HCT116 (cell line): ENCODE measurements around the gene PCNX1. TPM values are rescaled to one million over a fixed set of nuclear protein-coding genes. Genes with fewer than 3 reads are reported as not detected.

Experiments
- ATAC-seq: fragments of 200-7000 bp; cut with Tn5 transposase; 2 replicates; pipeline ENCODE4 v1.9.1; 2020; ENCODE audit warnings: mild to moderate bottlenecking, moderate library complexity
- BruUV-seq: library from RNA; stranded (reverse); fragments of 400-500 nt; replicated peaks from 2 replicates; lab custom pipeline; 2021; lab: Mats Ljungman, UMichigan
- CTCF ChIA-PET: fragments of 300-600 bp; sonication (Branson Sonifier 250); formaldehyde crosslinking; loops from one replicate; lab custom pipeline; 2021; ENCODE audit warnings: antibody characterized with exemption; lab: Charles Lee
- POLR2A ChIA-PET: fragments of 300-600, 350-600 bp; sonication (Branson Sonifier 250); formaldehyde crosslinking; loops from one replicate; lab custom pipeline; 2021; ENCODE audit warnings: antibody characterized with exemption; lab: Charles Lee
- RAD21 ChIA-PET, 2 experiments: fragments of 300-600 bp; sonication (Branson Sonifier 250); formaldehyde crosslinking; loops; one replicate each; lab custom pipeline; 2023; ENCODE audit warnings: low total read pairs in 2 of 2; ENCODE audit not compliant: uncharacterized antibody in 2 of 2, unreplicated experiment in 2 of 2, low non-redundant PET in 1 of 2; lab: Charles Lee
- DNase-seq: peaks from one replicate; pipeline ENCODE4 v3.0.0-alpha.2; 2010; ENCODE audit warnings: low read depth, low spot score
- H2AFZ ChIP-seq: fragments of 200-600 bp; shearing (Covaris generic), sonication (generic); 2 replicates; pipeline ENCODE4 v1.6.1; 2017; ENCODE audit warnings: low read depth, mixed run types, mixed read lengths, antibody characterized with exemption, low read length; ENCODE audit not compliant: poor library complexity, severe bottlenecking
- H3K27ac ChIP-seq: 2 replicates; pipeline ENCODE4 v1.5.1; 2012; ENCODE audit warnings: low read depth, low read length
- H3K27me3 ChIP-seq: fragments of 200-600 bp; sonication (generic); 2 replicates; pipeline ENCODE4 v1.6.1; 2016; ENCODE audit warnings: mixed run types, low read length, mixed read lengths; ENCODE audit not compliant: insufficient read depth
- H3K36me3 ChIP-seq, 2 experiments: fragments of 200-500 bp in 1 of 2; fragments of 200-600 bp in 1 of 2; sonication (Bioruptor generic) in 1 of 2; sonication (generic) in 1 of 2; 2 replicates each; pipeline versions ENCODE4 v1.5.1 to v1.6.1; 2014 to 2016; ENCODE audit warnings: low read length in 2 of 2, inconsistent platforms in 1 of 2, mixed read lengths in 1 of 2, mixed run types in 1 of 2; ENCODE audit not compliant: insufficient read depth in 2 of 2, control insufficient read depth in 1 of 2
- H3K4me1 ChIP-seq, 2 experiments: fragments of 200-600 bp in 1 of 2; sonication (generic) in 1 of 2; 2 replicates each; pipeline versions ENCODE4 v1.5.1 to v1.6.1; 2012 to 2017; ENCODE audit warnings: low read length in 2 of 2, inconsistent platforms in 1 of 2, mild to moderate bottlenecking in 1 of 2, mixed read lengths in 1 of 2, mixed run types in 1 of 2, moderate library complexity in 1 of 2; ENCODE audit not compliant: insufficient read depth in 2 of 2, control insufficient read depth in 1 of 2
- H3K4me2 ChIP-seq: fragments of 200-600 bp; sonication (generic); 2 replicates; pipeline ENCODE4 v1.6.1; 2017; ENCODE audit warnings: mixed run types, low read length, mixed read lengths
- H3K4me3 ChIP-seq, 2 experiments: fragments of 200-600 bp in 1 of 2; sonication (generic) in 1 of 2; replicated peaks in 1 of 2; 2 replicates each; pipeline ENCODE4 v1.5.1; 2011 to 2016; ENCODE audit warnings: low read length in 2 of 2, control low read depth in 1 of 2, low read depth in 1 of 2, mild to moderate bottlenecking in 1 of 2, mixed read lengths in 1 of 2, mixed run types in 1 of 2
- H3K79me2 ChIP-seq: fragments of 200-600 bp; sonication (generic); 2 replicates; pipeline ENCODE4 v1.6.1; 2017; ENCODE audit warnings: mild to moderate bottlenecking, mixed run types, low read length, moderate library complexity, mixed read lengths; ENCODE audit not compliant: insufficient read depth
- H3K9ac ChIP-seq: fragments of 200-600 bp; sonication (generic); 2 replicates; pipeline ENCODE4 v1.6.1; 2016; ENCODE audit warnings: low read length, mixed read lengths
- H3K9me2 ChIP-seq: fragments of 200-600 bp; sonication (generic), shearing (Covaris generic); 2 replicates; pipeline ENCODE4 v1.6.1; 2017; ENCODE audit warnings: mixed run types, mild to moderate bottlenecking, moderate library complexity; ENCODE audit not compliant: insufficient read depth
- H3K9me3 ChIP-seq, 2 experiments: fragments of 200-500 bp in 1 of 2; fragments of 200-600 bp in 1 of 2; sonication (Bioruptor generic) in 1 of 2; sonication (generic) in 1 of 2; 2 replicates each; pipeline ENCODE4 v1.6.1; 2014 to 2017; ENCODE audit warnings: low read length in 2 of 2, mixed read lengths in 2 of 2, inconsistent platforms in 1 of 2, low read depth in 1 of 2, mild to moderate bottlenecking in 1 of 2, mixed run types in 1 of 2, moderate library complexity in 1 of 2; ENCODE audit not compliant: control insufficient read depth in 1 of 2, insufficient read depth in 1 of 2
- H4K20me1 ChIP-seq: fragments of 200-600 bp; sonication (generic), shearing (Covaris generic); 2 replicates; pipeline ENCODE4 v1.6.1; 2017; ENCODE audit warnings: mixed run types, mild to moderate bottlenecking, moderate library complexity; ENCODE audit not compliant: insufficient read depth
- CTCF ChIP-seq, 3 experiments: fragments of 200-600 bp in 1 of 3; sonication (generic) in 1 of 3; IDR thresholded peaks in 2 of 3; conservative IDR thresholded peaks in 1 of 3; 2 replicates each; pipeline ENCODE4 v1.5.1; 2012 to 2017; ENCODE audit warnings: low read depth in 2 of 3, low read length in 2 of 3, antibody characterized with exemption in 1 of 3, borderline replicate concordance in 1 of 3, control low read depth in 1 of 3, mild to moderate bottlenecking in 1 of 3, mixed read lengths in 1 of 3, mixed run types in 1 of 3, moderate library complexity in 1 of 3; ENCODE audit not compliant: insufficient read depth in 1 of 3
- EGR1 ChIP-seq: IDR thresholded peaks from 2 replicates; pipeline ENCODE4 v1.6.1; 2012; ENCODE audit warnings: low read depth
- ELF1 ChIP-seq: IDR thresholded peaks from 2 replicates; pipeline ENCODE4 v1.6.1; 2012; ENCODE audit warnings: low read depth, borderline replicate concordance
- EZH2 ChIP-seq: fragments of 200-600 bp; sonication (generic); IDR thresholded peaks from 2 replicates; pipeline ENCODE4 v1.6.1; 2017; ENCODE audit warnings: antibody characterized with exemption, mixed run types
- FOSL1 ChIP-seq: IDR thresholded peaks from 2 replicates; pipeline ENCODE4 v1.6.1; 2012; ENCODE audit warnings: low read depth
- JUND ChIP-seq: IDR thresholded peaks from 2 replicates; pipeline ENCODE4 v1.6.1; 2012
- MAX ChIP-seq: IDR thresholded peaks from 2 replicates; pipeline ENCODE4 v1.6.1; 2012
- POLR2AphosphoS5 ChIP-seq: IDR thresholded peaks from 2 replicates; pipeline ENCODE4 v1.6.1; 2011; ENCODE audit warnings: mild to moderate bottlenecking, low read depth, low read length, moderate library complexity
- SIN3A ChIP-seq: IDR thresholded peaks from 2 replicates; pipeline ENCODE4 v1.6.1; 2012; ENCODE audit warnings: low read depth
- SP1 ChIP-seq: IDR thresholded peaks from 2 replicates; pipeline ENCODE4 v1.6.1; 2012; ENCODE audit warnings: low read depth
- SRF ChIP-seq: IDR thresholded peaks from 2 replicates; pipeline ENCODE4 v1.6.1; 2012; ENCODE audit warnings: low read depth
- TCF7L2 ChIP-seq: IDR thresholded peaks from 2 replicates; pipeline ENCODE4 v1.7.0; 2011; ENCODE audit warnings: borderline replicate concordance, inconsistent platforms; ENCODE audit not compliant: insufficient read depth, insufficient read length; ENCODE audit errors: extremely low read depth
- intact Hi-C: fragments of 100-400 bp; cut with micrococcal nuclease; formaldehyde crosslinking; loops from 2 replicates; pipeline ENCODE4 v1.10.0; 2022
- total RNA-seq: library from RNA; stranded (reverse); gene quantifications from one replicate; pipeline ENCODE4 v1.2.1, GENCODE V29; 2021; ENCODE audit not compliant: unreplicated experiment

The PCNX1 gene
- total RNA-seq, 1 experiment from 2014 or later: 52.2 TPM

DNA sequence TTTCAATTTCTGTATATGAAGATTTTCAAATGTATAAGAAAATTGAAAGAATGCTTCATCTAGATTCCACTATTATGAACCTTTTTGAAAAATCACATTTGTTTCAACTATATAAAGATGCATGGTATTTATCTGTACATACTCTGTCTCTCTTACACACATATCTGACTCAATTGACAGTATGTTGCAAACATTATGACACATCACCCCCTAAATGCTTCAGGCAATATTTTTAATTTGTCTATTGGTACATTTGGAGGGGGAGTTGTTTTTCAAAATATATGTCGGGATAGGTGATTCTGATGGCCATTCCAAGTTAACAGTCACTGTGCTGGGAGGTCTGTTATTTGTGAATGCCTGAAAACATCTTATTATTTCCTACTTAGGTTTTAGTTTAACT, 14.4 kb downstream of the PCNX1 start:
- BruUV-seq: no TSS peak
- CTCF ChIA-PET: no interaction called here
- H3K4me3 ChIP-seq: no peak overlapping the region
- POLR2A ChIA-PET: no interaction called here
- no peak for DNase-seq
- no peak for ATAC-seq
- intact Hi-C loops: no loop called here
- H3K27ac ChIP-seq: no peak overlapping the region
- no peak overlapping the region for H2AFZ ChIP-seq
- no peaks in the 10 kb centered on the region for H3K4me1 ChIP-seq
- H3K27me3 ChIP-seq: no peaks in the 10 kb centered on the region
- no peak overlapping the region for H3K9ac ChIP-seq
- RAD21 ChIA-PET: no interaction called here
- H3K9me3 ChIP-seq: no peaks in the 10 kb centered on the region
- no peaks in the 10 kb centered on the region for H3K36me3 ChIP-seq
- no peaks in the 10 kb centered on the region for H3K9me2 ChIP-seq
- TF ChIP-seq SIN3A (no peak), EGR1 (no peak), SP1 (no peak), CTCF (IDR thresholded peaks at IDR 0.05 in 2 of 3, conservative IDR thresholded peaks at IDR 0.05 in 1 of 3; ENCODE audit: borderline replicate concordance in 1 of 3, insufficient read depth in 1 of 3, low read depth in 2 of 3, low read length in 2 of 3) (no peak), EZH2 (no peak), POLR2AphosphoS5 (no peak), SRF (no peak), FOSL1 (no peak), JUND (no peak), MAX (no peak), ELF1 (no peak), TCF7L2 (no peak)
- H4K20me1 ChIP-seq: peaks cover 16% of the 10 kb centered on the region; the same call in 1 of the 2 replicates
- no peak overlapping the region for H3K4me2 ChIP-seq
- H3K79me2 ChIP-seq: peaks cover 98% of the 10 kb centered on the region
